BJ (cell line): ENCODE measurements around the gene POLR3GL. TPM values are rescaled to one million over a fixed set of nuclear protein-coding genes. Genes with fewer than 3 reads are reported as not detected.

Experiments
- CTCF ChIA-PET: fragments of 350-600 bp; formaldehyde crosslinking; extraction: SDS; loops from one replicate; lab custom pipeline; 2021; ENCODE audit warnings: antibody characterized with exemption, inconsistent platforms; lab: Yijun Ruan, JAX
- POLR2A ChIA-PET: fragments of 300-600 bp; sonication (Branson Sonifier 250); formaldehyde crosslinking; extraction: SDS; loops from one replicate; lab custom pipeline; 2021; ENCODE audit warnings: antibody characterized with exemption; lab: Charles Lee
- DNase-seq: peaks from one replicate; pipeline ENCODE4 v3.0.0-alpha.2; 2011; ENCODE audit warnings: low read depth
- H3K27me3 ChIP-seq: 2 replicates; pipeline ENCODE4 v1.6.0; 2011; ENCODE audit warnings: low read length; ENCODE audit not compliant: control insufficient read depth, insufficient read depth
- H3K36me3 ChIP-seq: 2 replicates; pipeline ENCODE4 v1.5.1; 2011; ENCODE audit warnings: low read length; ENCODE audit not compliant: control insufficient read depth, insufficient read depth
- H3K4me3 ChIP-seq: 2 replicates; pipeline ENCODE4 v1.5.1; 2011; ENCODE audit warnings: low read depth, mild to moderate bottlenecking, control low read depth, low read length
- polyA plus RNA-seq: library from polyadenylated mRNA; depleted of rRNA; stranded (reverse); fragments of >200 nt; gene quantifications from 2 replicates; pipeline ENCODE4 v1.2.3, GENCODE V29; 2011
- TF ChIP-seq, protein P1 (sequence below): IDR thresholded peaks from 2 replicates; pipeline ENCODE4 v1.5.1; 2011; ENCODE audit warnings: low read depth, mild to moderate bottlenecking, control low read depth, inconsistent platforms, low read length, moderate library complexity; ENCODE audit not compliant: insufficient read depth

The POLR3GL gene
- polyA plus RNA-seq, 1 experiment, result 13.2 TPM

GRCh38 chr1:145942405-145942804 is 22.1 kb upstream of the POLR3GL start:
- H3K27me3 ChIP-seq, result no peaks in the 10 kb centered on the region
- no peak overlapping the region for H3K4me3 ChIP-seq
- peaks cover 1% of the 10 kb centered on the region for H3K36me3 ChIP-seq
- CTCF ChIA-PET, result interaction anchor here (1.2 to 1.4 kb wide), 4 partner anchors 9 to 96 kb away, joined by 3 to 6 read pairs (median 3); partner anchors contain the start of gene RBM8A
- no peak for DNase-seq
- TF ChIP-seq, protein P1, sequence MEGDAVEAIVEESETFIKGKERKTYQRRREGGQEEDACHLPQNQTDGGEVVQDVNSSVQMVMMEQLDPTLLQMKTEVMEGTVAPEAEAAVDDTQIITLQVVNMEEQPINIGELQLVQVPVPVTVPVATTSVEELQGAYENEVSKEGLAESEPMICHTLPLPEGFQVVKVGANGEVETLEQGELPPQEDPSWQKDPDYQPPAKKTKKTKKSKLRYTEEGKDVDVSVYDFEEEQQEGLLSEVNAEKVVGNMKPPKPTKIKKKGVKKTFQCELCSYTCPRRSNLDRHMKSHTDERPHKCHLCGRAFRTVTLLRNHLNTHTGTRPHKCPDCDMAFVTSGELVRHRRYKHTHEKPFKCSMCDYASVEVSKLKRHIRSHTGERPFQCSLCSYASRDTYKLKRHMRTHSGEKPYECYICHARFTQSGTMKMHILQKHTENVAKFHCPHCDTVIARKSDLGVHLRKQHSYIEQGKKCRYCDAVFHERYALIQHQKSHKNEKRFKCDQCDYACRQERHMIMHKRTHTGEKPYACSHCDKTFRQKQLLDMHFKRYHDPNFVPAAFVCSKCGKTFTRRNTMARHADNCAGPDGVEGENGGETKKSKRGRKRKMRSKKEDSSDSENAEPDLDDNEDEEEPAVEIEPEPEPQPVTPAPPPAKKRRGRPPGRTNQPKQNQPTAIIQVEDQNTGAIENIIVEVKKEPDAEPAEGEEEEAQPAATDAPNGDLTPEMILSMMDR, result no peak
- POLR2A ChIA-PET, result interaction anchor here (1.0 kb wide), 1 partner anchor 20 kb away, joined by 3 read pairs; no protein-coding TSS in a partner anchor

GRCh38 chr1:145942871-145943270 is 21.6 kb upstream of the POLR3GL start:
- peaks cover 2% of the 10 kb centered on the region for H3K36me3 ChIP-seq
- no peak for DNase-seq
- ChIA-PET CTCF (interaction anchor here (1.2 to 1.4 kb wide), 4 partner anchors 9 to 96 kb away, joined by 3 to 6 read pairs (median 3); partner anchors contain the start of gene RBM8A), POLR2A (interaction anchor here (1.0 kb wide), 1 partner anchor 20 kb away, joined by 3 read pairs; no protein-coding TSS in a partner anchor)
- H3K4me3 ChIP-seq, result no peak overlapping the region
- H3K27me3 ChIP-seq, result no peaks in the 10 kb centered on the region
- TF ChIP-seq, protein P1, result no peak

DNA sequence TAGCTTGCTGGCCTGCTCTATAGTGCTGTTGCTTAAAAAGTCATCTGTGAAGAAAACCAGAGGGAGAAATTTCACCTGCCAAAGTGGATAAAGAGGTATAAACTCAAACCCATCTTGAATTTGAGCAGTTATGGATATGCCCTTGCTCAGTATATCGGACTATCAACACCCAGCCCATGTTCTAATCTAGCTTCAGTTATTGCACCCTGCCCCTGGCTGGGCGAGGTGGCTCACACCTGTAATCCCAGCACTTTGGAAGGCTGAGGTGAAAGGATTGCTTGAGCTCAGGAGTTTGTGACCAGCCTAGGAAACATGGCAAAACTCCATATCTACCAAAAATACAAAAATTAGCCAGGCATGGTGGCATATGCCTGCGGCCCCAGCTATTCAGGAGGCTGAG is 20.0 kb upstream of the POLR3GL start:
- H3K4me3 ChIP-seq, result no peak overlapping the region
- CTCF ChIA-PET, result interaction anchor here (0.5 kb wide), 1 partner anchor 92 kb away, joined by 3 read pairs; no protein-coding TSS in a partner anchor
- DNase-seq, result no peak
- TF ChIP-seq, protein P1, result no peak
- POLR2A ChIA-PET, result no interaction called here
- H3K36me3 ChIP-seq, result peaks cover 2% of the 10 kb centered on the region
- H3K27me3 ChIP-seq, result no peaks in the 10 kb centered on the region

- H3K36me3 ChIP-seq, result peaks cover 2% of the 10 kb centered on the region
- ChIA-PET CTCF (interaction anchor here (0.8 to 1.0 kb wide), 2 partner anchors 13 to 19 kb away, joined by 3 read pairs; partner anchors contain the start of gene RBM8A), POLR2A (no interaction called here)
- TF ChIP-seq, protein P1, result no peak
- no peaks in the 10 kb centered on the region for H3K27me3 ChIP-seq
- H3K4me3 ChIP-seq, result no peak overlapping the region
- DNase-seq, result no peak
These were observed 18.0 kb upstream of the POLR3GL start for GRCh38 chr1:145946477-145946986.

- Histone ChIP-seq H3K4me3 (no peak overlapping the region), H3K27me3 (no peaks in the 10 kb centered on the region), H3K36me3 (peaks cover 2% of the 10 kb centered on the region)
- ChIA-PET POLR2A (no interaction called here), CTCF (no interaction called here)
- TF ChIP-seq, protein P1, result no peak
- no peak for DNase-seq
These were observed 16.9 kb upstream of the POLR3GL start for GRCh38 chr1:145947551-145947950.
